ENCODE measurements around the gene TRIM60.

DNA sequence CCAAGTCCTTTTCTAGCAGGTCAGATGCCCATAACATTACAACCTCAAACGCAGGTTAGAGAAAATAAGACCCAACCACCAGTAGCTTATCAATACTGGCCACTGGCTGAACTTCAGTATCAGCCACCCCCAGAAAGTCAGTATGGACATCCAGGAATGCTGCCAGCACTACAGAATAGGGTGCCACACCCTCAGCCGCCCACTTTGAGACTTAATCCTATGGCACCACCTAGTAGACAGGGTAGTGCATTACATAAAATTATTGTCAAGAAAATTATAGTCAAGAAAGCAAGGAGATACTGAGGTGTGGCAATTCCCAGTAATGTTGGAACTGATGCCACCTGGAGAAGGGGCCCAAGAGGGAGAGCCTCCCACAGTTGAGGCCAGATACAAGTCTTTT lies 34.5 kb upstream of the TRIM60 start:
- no peak for TF ChIP-seq POLR2A (IDR thresholded peaks at IDR 0.05; ENCODE audit: low read depth, low read length)
- TF ChIP-seq, protein P1, sequence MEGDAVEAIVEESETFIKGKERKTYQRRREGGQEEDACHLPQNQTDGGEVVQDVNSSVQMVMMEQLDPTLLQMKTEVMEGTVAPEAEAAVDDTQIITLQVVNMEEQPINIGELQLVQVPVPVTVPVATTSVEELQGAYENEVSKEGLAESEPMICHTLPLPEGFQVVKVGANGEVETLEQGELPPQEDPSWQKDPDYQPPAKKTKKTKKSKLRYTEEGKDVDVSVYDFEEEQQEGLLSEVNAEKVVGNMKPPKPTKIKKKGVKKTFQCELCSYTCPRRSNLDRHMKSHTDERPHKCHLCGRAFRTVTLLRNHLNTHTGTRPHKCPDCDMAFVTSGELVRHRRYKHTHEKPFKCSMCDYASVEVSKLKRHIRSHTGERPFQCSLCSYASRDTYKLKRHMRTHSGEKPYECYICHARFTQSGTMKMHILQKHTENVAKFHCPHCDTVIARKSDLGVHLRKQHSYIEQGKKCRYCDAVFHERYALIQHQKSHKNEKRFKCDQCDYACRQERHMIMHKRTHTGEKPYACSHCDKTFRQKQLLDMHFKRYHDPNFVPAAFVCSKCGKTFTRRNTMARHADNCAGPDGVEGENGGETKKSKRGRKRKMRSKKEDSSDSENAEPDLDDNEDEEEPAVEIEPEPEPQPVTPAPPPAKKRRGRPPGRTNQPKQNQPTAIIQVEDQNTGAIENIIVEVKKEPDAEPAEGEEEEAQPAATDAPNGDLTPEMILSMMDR (conservative IDR thresholded peaks at IDR 0.05; ENCODE audit: low read depth, low read length) = 0 out of 2 replicates have a peak, but pooled peaks have one; percentile 3
- TF ChIP-seq RAD21 (IDR thresholded peaks at IDR 0.05; ENCODE audit: low read length) = no peak
- TF ChIP-seq RCOR1 (IDR thresholded peaks at IDR 0.05; ENCODE audit: insufficient replicate concordance, low read length) = no peak
- TF ChIP-seq, protein P2, sequence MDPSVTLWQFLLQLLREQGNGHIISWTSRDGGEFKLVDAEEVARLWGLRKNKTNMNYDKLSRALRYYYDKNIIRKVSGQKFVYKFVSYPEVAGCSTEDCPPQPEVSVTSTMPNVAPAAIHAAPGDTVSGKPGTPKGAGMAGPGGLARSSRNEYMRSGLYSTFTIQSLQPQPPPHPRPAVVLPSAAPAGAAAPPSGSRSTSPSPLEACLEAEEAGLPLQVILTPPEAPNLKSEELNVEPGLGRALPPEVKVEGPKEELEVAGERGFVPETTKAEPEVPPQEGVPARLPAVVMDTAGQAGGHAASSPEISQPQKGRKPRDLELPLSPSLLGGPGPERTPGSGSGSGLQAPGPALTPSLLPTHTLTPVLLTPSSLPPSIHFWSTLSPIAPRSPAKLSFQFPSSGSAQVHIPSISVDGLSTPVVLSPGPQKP (IDR thresholded peaks at IDR 0.05; ENCODE audit: borderline replicate concordance, low read depth, low read length) = no peak
- no peak for TF ChIP-seq MAZ (IDR thresholded peaks at IDR 0.05; ENCODE audit: borderline replicate concordance, low read depth, low read length)
- no peak for TF ChIP-seq MXI1 (IDR thresholded peaks at IDR 0.05; ENCODE audit: borderline replicate concordance, low read depth, low read length)
- TF ChIP-seq SMC3 (IDR thresholded peaks at IDR 0.05; ENCODE audit: low read depth, low read length) = no peak
